GM13976 (cell line): ENCODE measurements around the gene NT5C3A.
"Not testable (repeated sequence)": the region's sequence is repeated elsewhere in the genome, so short reads cannot be mapped to it uniquely, and the experiment has no call there.

Experiments used
- DNase-seq: peaks from one replicate; pipeline ENCODE4 v3.0.0; 2012; ENCODE audit warnings: low spot score
- CTCF ChIP-seq: IDR thresholded peaks from 2 replicates; pipeline ENCODE4 v1.5.1; 2012; ENCODE audit warnings: borderline replicate concordance, mild to moderate bottlenecking; ENCODE audit not compliant: insufficient read depth; ENCODE audit errors: extremely low read depth, missing control alignments, control extremely low read depth
- in situ Hi-C: fragments of 300-500 bp; cut with MboI; formaldehyde crosslinking; loops from one replicate; pipeline ENCODE4 v1.12.0; 2022; ENCODE audit warnings: low sequenced_read_pairs, mixed read lengths, inconsistent platforms; ENCODE audit not compliant: unreplicated experiment

NT5C3A gene

GRCh38 chr7:33039257-33039902, 23.2 kb downstream of the NT5C3A start:
- in situ Hi-C loops, result no loop called here
- peak; percentile 35 for DNase-seq
- no peak for TF ChIP-seq CTCF

- in situ Hi-C loops, result no loop called here
- DNase-seq, result no peak
- no peak for TF ChIP-seq CTCF
Measured at GRCh38 chr7:33038639-33039038, 23.9 kb downstream of the NT5C3A start.

DNA sequence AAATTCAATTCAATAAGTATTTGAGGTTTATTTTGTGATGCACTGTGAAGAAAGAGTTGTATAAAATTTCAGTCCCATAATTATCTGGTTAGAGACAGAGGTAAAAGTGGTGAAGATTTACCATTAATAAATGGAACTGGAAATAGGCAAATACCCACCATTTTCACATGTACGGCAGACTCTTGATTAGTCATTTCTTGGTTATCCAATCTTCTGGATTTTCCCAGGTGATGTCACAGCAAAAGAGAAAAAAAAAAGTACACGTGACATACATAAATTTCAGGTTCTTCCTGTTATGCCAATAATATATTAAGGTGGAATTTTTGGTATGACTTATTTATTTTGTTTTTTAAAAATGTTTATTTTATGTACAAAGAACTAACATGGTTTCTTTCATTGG, 26.8 kb downstream of the NT5C3A start:
- DNase-seq, result no peak
- in situ Hi-C loops, result no loop called here
- no peak for TF ChIP-seq CTCF

DNA sequence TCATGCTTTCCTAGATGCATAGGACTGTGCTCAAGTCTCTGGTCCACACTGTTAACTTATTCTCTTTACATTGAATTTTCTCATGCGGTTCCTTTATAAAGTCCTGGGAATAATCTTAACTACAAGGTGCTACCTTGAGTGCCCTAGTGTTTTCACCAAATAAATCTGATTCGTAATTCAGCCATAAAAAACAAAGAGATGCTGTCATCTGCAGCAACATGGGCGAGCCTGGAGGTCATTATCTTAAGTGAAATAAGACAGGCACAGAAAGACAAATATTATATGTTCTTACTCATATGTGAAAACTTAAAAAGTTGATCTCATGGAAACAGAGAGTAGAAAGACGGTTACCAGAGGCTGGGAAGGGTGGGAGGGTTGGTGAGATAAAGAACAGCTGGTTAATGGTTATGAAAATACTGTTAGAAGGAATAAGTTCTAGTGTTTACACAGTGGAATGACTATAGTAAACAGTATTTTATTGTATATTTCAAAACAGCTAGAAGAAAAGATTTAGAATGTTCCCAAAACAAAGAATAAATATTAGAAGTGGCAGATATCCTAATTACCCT, 38.3 kb downstream of the NT5C3A start:
- in situ Hi-C loops, result no loop called here
- TF ChIP-seq CTCF, result no peak
- DNase-seq, result no peak

DNA sequence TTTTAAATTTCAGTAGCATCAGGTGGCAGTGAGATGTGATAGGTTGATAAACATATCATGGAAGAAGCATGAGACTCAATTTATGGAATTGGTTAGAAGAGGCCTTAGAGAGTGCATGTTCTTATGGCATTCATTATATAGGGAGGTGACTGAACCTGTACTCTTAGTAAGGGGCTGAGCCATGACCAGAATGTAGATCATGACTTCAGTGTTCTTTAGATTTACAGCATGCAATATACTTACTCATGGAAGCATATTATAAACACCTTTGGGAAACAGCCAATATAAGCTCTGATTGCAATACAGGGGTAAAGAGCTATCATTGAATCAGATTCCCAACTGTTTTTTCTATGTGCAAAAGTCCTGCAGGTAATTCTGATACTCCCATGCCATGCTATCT, 50.2 kb downstream of the NT5C3A start:
- in situ Hi-C loops, result no loop called here
- DNase-seq, result no peak
- no peak for TF ChIP-seq CTCF

- DNase-seq, result no peak
- TF ChIP-seq CTCF, result no peak
- in situ Hi-C loops, result no loop called here
Measured at GRCh38 chr7:33009734-33010133, 52.8 kb downstream of the NT5C3A start.

DNA sequence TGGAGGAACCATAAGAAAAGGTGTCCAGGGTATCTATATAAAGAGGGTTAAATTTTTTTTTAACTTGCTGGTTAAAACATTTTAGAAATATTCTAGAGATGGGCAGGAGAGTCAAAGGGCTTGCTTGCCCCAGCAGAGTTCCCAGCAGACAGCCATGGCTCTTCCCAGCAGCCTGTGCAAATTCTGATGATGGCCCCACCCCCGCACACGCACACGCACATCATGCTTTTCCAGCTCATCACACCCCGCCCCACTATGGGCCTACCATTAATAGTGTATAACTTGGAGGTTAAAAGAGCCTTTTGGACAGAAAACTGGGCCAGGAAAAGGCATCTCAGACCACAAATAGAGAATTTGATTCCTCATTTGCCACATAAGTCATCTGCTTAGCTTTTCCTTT, 56.9 kb downstream of the NT5C3A start:
- in situ Hi-C loops, DNase-seq: not testable (repeated sequence)

DNA sequence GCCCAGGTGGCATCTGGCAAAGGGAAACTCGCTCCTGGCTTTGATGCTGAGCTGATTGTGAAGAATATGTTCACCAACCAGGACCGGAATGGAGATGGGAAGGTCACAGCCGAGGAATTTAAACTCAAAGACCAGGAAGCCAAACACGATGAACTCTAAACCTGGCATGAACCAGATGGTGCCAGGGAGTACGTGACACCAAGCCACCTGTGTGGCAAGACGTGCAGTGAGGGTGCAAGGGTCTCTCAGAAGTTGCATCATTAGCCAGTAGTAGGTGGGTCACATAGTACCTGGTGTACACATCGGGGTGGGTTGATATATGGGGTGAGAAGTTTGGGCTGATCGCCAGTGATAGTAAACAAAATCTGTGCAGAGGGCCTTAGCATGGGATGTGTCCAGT, 57.4 kb downstream of the NT5C3A start:
- DNase-seq, in situ Hi-C loops: not testable (repeated sequence)

DNA sequence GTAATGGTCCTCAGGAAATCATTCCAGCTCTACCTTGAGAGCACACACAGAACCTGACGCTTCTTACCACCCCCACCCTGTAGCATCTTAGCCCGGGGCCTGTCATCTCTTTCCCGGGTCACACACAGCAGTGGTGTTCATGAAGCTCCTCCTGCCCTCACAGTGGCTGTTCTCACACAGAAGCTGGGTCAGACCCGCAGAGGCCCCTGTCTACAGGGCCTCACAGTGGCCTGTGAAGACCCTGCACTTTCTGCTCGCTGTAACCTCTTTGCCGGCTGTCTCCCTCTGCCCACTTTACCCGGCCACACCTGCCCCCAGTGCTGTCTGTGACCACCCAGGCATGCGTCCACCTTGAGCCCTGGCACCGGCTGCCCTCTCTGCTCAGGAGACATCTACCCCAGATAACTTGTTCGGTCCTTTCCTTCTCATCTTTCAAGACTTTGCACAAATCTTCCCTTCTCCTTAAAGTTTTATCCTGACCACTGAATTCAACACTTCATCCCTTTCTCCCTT, 58.4 kb downstream of the NT5C3A start:
- DNase-seq, in situ Hi-C loops: not testable (repeated sequence)

DNA sequence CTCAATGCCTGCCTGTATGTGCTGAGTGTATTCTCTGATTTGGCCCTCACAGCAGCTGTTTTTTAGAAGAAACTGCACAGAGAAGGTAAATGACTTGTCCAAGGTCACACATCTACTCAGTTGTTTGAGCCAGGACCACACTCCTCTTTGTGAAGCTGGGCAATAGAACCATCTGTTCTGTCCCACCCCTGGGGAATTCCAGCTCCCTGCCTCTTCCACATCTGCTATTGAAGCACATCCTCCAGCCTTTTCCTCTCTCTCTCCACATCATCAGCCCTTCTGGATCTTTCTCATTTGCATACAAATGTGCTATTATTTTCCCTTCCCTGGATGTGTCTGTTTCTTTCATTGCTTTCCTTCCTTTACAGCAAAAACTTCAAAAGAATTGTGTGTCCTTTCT, 59.5 kb downstream of the NT5C3A start:
- in situ Hi-C loops, DNase-seq: not testable (repeated sequence)

DNA sequence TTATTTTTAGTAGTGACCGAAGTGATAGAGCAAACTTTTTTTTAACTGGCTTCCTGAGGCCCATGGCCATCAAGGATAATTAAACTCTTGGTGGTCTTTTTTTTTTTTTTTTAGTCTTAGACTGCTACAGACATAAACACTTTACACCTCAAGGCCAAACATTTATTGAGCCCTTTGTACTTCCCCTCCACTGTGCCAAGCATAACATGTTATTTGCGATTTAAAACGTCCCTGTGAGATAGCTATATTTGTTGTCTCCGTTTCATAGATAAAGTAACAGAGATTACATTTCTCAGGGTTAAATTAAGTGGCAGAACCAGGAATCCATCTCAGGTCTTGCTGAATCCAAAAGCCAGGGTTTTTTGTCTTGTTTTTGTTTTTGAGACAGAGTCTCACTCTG, 63.2 kb downstream of the NT5C3A start:
- DNase-seq, in situ Hi-C loops: not testable (repeated sequence)
